ENCODE measurements around the gene CDKN2B-AS1.

- TF ChIP-seq REST (IDR thresholded peaks at IDR 0.05), result no peak
- TF ChIP-seq CEBPB (IDR thresholded peaks at IDR 0.05), result no peak
- no peak for TF ChIP-seq HMGXB4 (CRISPR knock-in tag; IDR thresholded peaks at IDR 0.05; ENCODE audit: borderline replicate concordance)
- TF ChIP-seq USF2 (IDR thresholded peaks at IDR 0.05), result no peak
- no peak for TF ChIP-seq ELK1 (IDR thresholded peaks at IDR 0.05; ENCODE audit: low read depth, low read length)
- TF ChIP-seq POLR2A (IDR thresholded peaks at IDR 0.05; ENCODE audit: low read length), result no peak
- no peak for TF ChIP-seq CTCF (IDR thresholded peaks at IDR 0.05)
- TF ChIP-seq BHLHE40 (IDR thresholded peaks at IDR 0.05; ENCODE audit: low read depth, low read length), result no peak
- TF ChIP-seq CHD2 (IDR thresholded peaks at IDR 0.05; ENCODE audit: low read length, partially characterized antibody), result no peak
- TF ChIP-seq SMC3 (IDR thresholded peaks at IDR 0.05), result no peak
- no peak for TF ChIP-seq MAX (IDR thresholded peaks at IDR 0.05)
Observed at GRCh38 chr9:21994556-21995005, at the start of gene CDKN2B-AS1.
